ENCODE data around the gene SERPINF2.
"Not testable (repeated sequence)": the region's sequence is repeated elsewhere in the genome, so short reads cannot be mapped to it uniquely, and the experiment has no call there.

DNA sequence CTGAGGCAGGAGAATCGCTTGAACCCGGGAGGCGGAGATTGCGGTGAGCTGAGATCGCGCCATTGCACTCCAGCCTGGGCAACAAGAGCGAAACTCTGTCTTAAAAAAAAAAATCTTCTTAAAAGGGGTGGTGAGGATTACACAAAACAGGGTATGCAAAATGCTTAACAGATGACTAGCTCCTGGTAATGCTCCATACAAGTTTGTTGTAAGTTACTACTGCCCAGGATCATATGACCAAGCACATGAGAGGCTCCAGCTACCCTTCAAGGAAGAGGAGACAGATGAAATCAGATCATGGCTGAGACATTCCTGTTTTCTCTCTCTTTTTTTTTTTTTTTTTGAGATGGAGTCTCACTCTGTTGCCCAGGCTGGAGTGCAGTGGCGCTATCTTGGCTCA lies 20.6 kb upstream of the SERPINF2 start:
- TF ChIP-seq, protein P1, sequence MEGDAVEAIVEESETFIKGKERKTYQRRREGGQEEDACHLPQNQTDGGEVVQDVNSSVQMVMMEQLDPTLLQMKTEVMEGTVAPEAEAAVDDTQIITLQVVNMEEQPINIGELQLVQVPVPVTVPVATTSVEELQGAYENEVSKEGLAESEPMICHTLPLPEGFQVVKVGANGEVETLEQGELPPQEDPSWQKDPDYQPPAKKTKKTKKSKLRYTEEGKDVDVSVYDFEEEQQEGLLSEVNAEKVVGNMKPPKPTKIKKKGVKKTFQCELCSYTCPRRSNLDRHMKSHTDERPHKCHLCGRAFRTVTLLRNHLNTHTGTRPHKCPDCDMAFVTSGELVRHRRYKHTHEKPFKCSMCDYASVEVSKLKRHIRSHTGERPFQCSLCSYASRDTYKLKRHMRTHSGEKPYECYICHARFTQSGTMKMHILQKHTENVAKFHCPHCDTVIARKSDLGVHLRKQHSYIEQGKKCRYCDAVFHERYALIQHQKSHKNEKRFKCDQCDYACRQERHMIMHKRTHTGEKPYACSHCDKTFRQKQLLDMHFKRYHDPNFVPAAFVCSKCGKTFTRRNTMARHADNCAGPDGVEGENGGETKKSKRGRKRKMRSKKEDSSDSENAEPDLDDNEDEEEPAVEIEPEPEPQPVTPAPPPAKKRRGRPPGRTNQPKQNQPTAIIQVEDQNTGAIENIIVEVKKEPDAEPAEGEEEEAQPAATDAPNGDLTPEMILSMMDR (tag by site-specific recombination; IDR thresholded peaks at IDR 0.05) = not testable (repeated sequence)
- TF ChIP-seq, protein P2, sequence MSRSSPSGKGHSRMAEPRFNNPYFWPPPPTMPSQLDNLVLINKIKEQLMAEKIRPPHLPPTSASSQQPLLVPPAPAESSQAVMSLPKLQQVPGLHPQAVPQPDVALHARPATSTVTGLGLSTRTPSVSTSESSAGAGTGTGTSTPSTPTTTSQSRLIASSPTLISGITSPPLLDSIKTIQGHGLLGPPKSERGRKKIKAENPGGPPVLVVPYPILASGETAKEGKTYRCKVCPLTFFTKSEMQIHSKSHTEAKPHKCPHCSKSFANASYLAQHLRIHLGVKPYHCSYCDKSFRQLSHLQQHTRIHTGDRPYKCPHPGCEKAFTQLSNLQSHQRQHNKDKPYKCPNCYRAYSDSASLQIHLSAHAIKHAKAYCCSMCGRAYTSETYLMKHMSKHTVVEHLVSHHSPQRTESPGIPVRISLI (tag by site-specific recombination; IDR thresholded peaks at IDR 0.05) = not testable (repeated sequence)
- TF ChIP-seq, protein P3, sequence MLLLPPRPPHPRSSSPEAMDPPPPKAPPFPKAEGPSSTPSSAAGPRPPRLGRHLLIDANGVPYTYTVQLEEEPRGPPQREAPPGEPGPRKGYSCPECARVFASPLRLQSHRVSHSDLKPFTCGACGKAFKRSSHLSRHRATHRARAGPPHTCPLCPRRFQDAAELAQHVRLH (tag by site-specific recombination; IDR thresholded peaks at IDR 0.05) = not testable (repeated sequence)
- TF ChIP-seq ZNF10 (tag by site-specific recombination; IDR thresholded peaks at IDR 0.05); OSR2 (tag by site-specific recombination; IDR thresholded peaks at IDR 0.05); MEIS1 (CRISPR knock-in tag; IDR thresholded peaks at IDR 0.05; ENCODE audit: borderline replicate concordance); ZNF121 (tag by site-specific recombination; IDR thresholded peaks at IDR 0.05): not testable (repeated sequence)
- TF ChIP-seq, protein P4, sequence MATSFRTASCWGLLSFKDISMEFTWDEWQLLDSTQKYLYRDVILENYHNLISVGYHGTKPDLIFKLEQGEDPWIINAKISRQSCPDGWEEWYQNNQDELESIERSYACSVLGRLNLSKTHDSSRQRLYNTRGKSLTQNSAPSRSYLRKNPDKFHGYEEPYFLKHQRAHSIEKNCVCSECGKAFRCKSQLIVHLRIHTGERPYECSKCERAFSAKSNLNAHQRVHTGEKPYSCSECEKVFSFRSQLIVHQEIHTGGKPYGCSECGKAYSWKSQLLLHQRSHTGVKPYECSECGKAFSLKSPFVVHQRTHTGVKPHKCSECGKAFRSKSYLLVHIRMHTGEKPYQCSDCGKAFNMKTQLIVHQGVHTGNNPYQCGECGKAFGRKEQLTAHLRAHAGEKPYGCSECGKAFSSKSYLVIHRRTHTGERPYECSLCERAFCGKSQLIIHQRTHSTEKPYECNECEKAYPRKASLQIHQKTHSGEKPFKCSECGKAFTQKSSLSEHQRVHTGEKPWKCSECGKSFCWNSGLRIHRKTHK (tag by site-specific recombination; IDR thresholded peaks at IDR 0.05) = not testable (repeated sequence)
